Panc1 (cell line): ENCODE data around the gene TSPAN5. TPM values are rescaled to one million over a fixed set of nuclear protein-coding genes. Genes with fewer than 3 reads are reported as not detected.

Experiments
- ATAC-seq: fragments of 200-7000 bp; cut with Tn5 transposase; 2 replicates; pipeline ENCODE4 v1.9.1; 2020; ENCODE audit warnings: mild to moderate bottlenecking, moderate library complexity
- BruUV-seq: library from RNA; stranded (reverse); fragments of 400-500 nt; replicated peaks from 2 replicates; lab custom pipeline; 2021; lab: Mats Ljungman, UMichigan
- CTCF ChIA-PET: fragments of 300-600 bp; sonication (Branson Sonifier 250); formaldehyde crosslinking; loops from one replicate; lab custom pipeline; 2022; ENCODE audit warnings: antibody characterized with exemption; lab: Charles Lee
- POLR2A ChIA-PET: fragments of 300-600 bp; sonication (Branson Sonifier 250); formaldehyde crosslinking; loops from one replicate; lab custom pipeline; 2022; ENCODE audit warnings: antibody characterized with exemption; lab: Charles Lee
- DNase-seq: peaks from one replicate; pipeline ENCODE4 v3.0.0-alpha.2; 2010; ENCODE audit warnings: low read depth, low spot score
- H3K27ac ChIP-seq: 2 replicates; pipeline ENCODE4 v1.5.1; 2011; ENCODE audit warnings: mild to moderate bottlenecking, low read length, inconsistent platforms
- H3K27me3 ChIP-seq: fragments of 200-500 bp; sonication (Bioruptor generic); 2 replicates; pipeline ENCODE4 v1.6.0; 2014; ENCODE audit warnings: low read length, inconsistent platforms; ENCODE audit not compliant: control insufficient read depth, insufficient read depth
- H3K36me3 ChIP-seq: fragments of 200-500 bp; sonication (Bioruptor generic); 2 replicates; pipeline ENCODE4 v1.5.1; 2014; ENCODE audit warnings: inconsistent platforms, mild to moderate bottlenecking, low read length, moderate library complexity; ENCODE audit not compliant: control insufficient read depth, insufficient read depth
- H3K4me1 ChIP-seq: 2 replicates; pipeline ENCODE4 v1.5.1; 2011; ENCODE audit warnings: inconsistent platforms, mild to moderate bottlenecking, low read length, moderate library complexity; ENCODE audit not compliant: control insufficient read depth, insufficient read depth
- H3K4me3 ChIP-seq, 2 experiments: 2 replicates each; pipeline ENCODE4 v1.5.1; 2011 to 2012; ENCODE audit warnings: low read depth in 2 of 2, low read length in 2 of 2, mild to moderate bottlenecking in 2 of 2, inconsistent platforms in 1 of 2, moderate library complexity in 1 of 2
- H3K9me3 ChIP-seq: fragments of 200-500 bp; sonication (Bioruptor generic); 2 replicates; pipeline ENCODE4 v1.5.1; 2014; ENCODE audit warnings: low read depth, mild to moderate bottlenecking, inconsistent platforms, low read length, moderate library complexity; ENCODE audit not compliant: control insufficient read depth, insufficient read depth
- CTCF ChIP-seq: fragments of 450-650 bp; IDR thresholded peaks from 2 replicates; pipeline ENCODE4 v1.5.1; 2017; ENCODE audit warnings: mild to moderate bottlenecking
- POLR2AphosphoS5 ChIP-seq: IDR thresholded peaks from 2 replicates; pipeline ENCODE4 v1.6.1; 2012; ENCODE audit warnings: mild to moderate bottlenecking, low read depth, low read length, moderate library complexity
- REST ChIP-seq, 2 experiments: IDR thresholded peaks; 2 replicates each; pipeline ENCODE4 v1.6.1; 2011 to 2012; ENCODE audit warnings: low read depth in 2 of 2, control low read depth in 1 of 2, low read length in 1 of 2, mild to moderate bottlenecking in 1 of 2, moderate library complexity in 1 of 2; ENCODE audit not compliant: insufficient read depth in 1 of 2
- SIN3A ChIP-seq: IDR thresholded peaks from 2 replicates; pipeline ENCODE4 v1.6.1; 2012; ENCODE audit warnings: low read depth, mild to moderate bottlenecking, low read length, moderate library complexity, borderline replicate concordance; ENCODE audit not compliant: insufficient read depth
- TCF7L2 ChIP-seq: IDR thresholded peaks from 2 replicates; pipeline ENCODE4 v1.6.1; 2011; ENCODE audit warnings: mild to moderate bottlenecking, low read depth, low read length, inconsistent platforms
- in situ Hi-C: cut with HindIII; loops from 2 replicates; pipeline ENCODE4 v1.10.0; 2016; ENCODE audit warnings: low sequenced_read_pairs, low pct_unique_long_range_greater_than_20kb
- intact Hi-C: fragments of 100-400 bp; cut with micrococcal nuclease; formaldehyde crosslinking; loops from one replicate; pipeline ENCODE4 v1.10.0; 2022; ENCODE audit not compliant: unreplicated experiment
- total RNA-seq: library from RNA; stranded (reverse); gene quantifications from one replicate; pipeline ENCODE4 v1.2.1, GENCODE V29; 2021; ENCODE audit not compliant: unreplicated experiment

TSPAN5 gene
- total RNA-seq, 1 experiment from 2014 or later, result 61.9 TPM

- no peaks in the 10 kb centered on the region for H3K9me3 ChIP-seq
- no peaks in the 10 kb centered on the region; the same call in 1 of the 2 replicates for H3K36me3 ChIP-seq
- ATAC-seq (no peak), DNase-seq (no peak)
- H3K4me1 ChIP-seq, result peaks cover 34% of the 10 kb centered on the region
- no TSS peak for BruUV-seq
- ChIA-PET POLR2A (no interaction called here), CTCF (no interaction called here)
- in situ Hi-C loops (no loop called here), intact Hi-C loops (no loop called here)
- H3K27me3 ChIP-seq, result no peaks in the 10 kb centered on the region
- TF ChIP-seq SIN3A (no peak), TCF7L2 (no peak), CTCF (no peak), POLR2AphosphoS5 (no peak), REST (IDR thresholded peaks at IDR 0.05; ENCODE audit: insufficient read depth in 1 of 2, low read depth in 2 of 2, low read length in 1 of 2) (no peak)
- H3K27ac ChIP-seq, result peak overlapping the region; percentile 51; the same call in 1 of the 2 replicates
- H3K4me3 ChIP-seq, result no peak overlapping the region
These were observed 48.0 kb downstream of the TSPAN5 start for GRCh38 chr4:98610431-98610830.

GRCh38 chr4:98609934-98610333, 48.5 kb downstream of the TSPAN5 start:
- no TSS peak for BruUV-seq
- CTCF ChIA-PET, result interaction anchor here (0.5 kb wide), 1 partner anchor 26 kb away, joined by 5 read pairs; no protein-coding TSS in a partner anchor
- DNase-seq (no peak), ATAC-seq (no peak)
- no peak for TF ChIP-seq CTCF
- TF ChIP-seq REST (IDR thresholded peaks at IDR 0.05; ENCODE audit: insufficient read depth in 1 of 2, low read depth in 2 of 2, low read length in 1 of 2), result no peak
- TF ChIP-seq POLR2AphosphoS5, result no peak
- TF ChIP-seq TCF7L2, result no peak
- no peak for TF ChIP-seq SIN3A
- H3K27me3 ChIP-seq, result no peaks in the 10 kb centered on the region
- no peaks in the 10 kb centered on the region for H3K9me3 ChIP-seq
- no peak overlapping the region for H3K4me3 ChIP-seq
- H3K4me1 ChIP-seq, result peaks cover 34% of the 10 kb centered on the region
- intact Hi-C loops, result no loop called here
- in situ Hi-C loops, result no loop called here
- POLR2A ChIA-PET, result no interaction called here
- peak overlapping the region; percentile 51; the same call in 1 of the 2 replicates for H3K27ac ChIP-seq
- no peaks in the 10 kb centered on the region; the same call in 1 of the 2 replicates for H3K36me3 ChIP-seq
